ENCODE data around the gene CD46.
"Not testable (repeated sequence)": the region's sequence is repeated elsewhere in the genome, so short reads cannot be mapped to it uniquely, and the experiment has no call there.

- not testable (repeated sequence) for TF ChIP-seq CTCF (conservative IDR thresholded peaks at IDR 0.05; ENCODE audit: low read depth, low read length); EZH2 (IDR thresholded peaks at IDR 0.05; ENCODE audit: low read length, unreplicated experiment); EZH2phosphoT487 (IDR thresholded peaks at IDR 0.05; ENCODE audit: borderline replicate concordance, low read length)
These were observed 14.2 kb upstream of the CD46 start for GRCh38 chr1:207737503-207738157.

Measured in PC-3 (cell line).